HG03378 (cell line): ENCODE measurements around the gene ADNP2.

Source experiments
- ATAC-seq: cut with Tn5 transposase; IDR thresholded peaks from one replicate; pipeline ENCODE4 v1.9.1; 2021; ENCODE audit warnings: mild to moderate bottlenecking, moderate library complexity; ENCODE audit not compliant: unreplicated experiment

Gene ADNP2

DNA sequence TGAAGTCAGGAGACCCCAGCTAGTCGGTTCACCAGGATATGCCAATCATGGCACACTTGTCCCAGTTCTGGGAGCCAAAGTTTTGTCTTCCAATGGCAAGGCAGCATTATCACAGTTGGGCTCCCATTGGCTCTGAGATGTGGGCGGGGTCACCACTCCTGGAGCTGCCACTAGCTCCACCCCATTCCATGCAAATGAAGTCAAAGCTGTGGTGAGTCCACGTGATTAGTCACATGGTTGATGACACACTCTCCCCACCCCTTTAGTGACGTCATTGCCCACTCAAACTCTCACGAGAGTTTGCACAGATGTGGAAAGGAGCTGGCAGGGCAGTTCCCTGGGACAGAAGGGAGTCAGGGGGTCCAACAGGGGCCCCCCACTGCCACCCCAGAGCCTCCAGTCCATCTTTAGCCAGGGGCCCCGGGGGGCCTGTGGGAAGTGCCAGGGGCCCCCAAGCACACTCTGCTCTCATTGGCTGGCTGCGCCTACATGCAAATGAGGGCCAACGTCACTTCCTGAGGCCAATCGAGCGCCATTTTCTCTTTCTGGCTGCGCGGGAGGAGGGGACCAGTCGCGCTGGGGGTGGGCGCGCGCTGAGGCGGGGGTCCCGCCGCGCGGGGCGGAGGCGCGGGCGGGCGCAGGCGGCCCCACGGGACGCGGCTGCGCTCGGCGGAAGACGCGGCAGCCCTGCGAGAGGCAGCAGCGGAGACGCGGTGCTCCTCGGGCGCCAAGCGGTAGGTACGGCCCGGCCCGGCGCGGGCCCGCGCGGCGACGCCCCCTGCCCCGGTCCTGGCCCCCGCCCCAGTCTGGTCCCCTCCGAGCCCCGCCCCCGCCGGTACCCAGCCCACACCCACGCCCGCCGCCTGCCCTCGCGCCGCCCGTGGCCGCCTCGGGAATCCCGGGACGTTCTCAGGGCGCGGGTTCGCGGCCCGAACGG lies at the start of gene ADNP2:
Gene ADNP2 (plus strand): TSS at position 524 of the 937 bp plus-strand sequence. CDS start 8,281 bp downstream, outside the sequence.
- peak; percentile 62 for ATAC-seq

GRCh38 chr18:80059945-80060344 lies 49.1 kb upstream of the ADNP2 start:
- no peak for ATAC-seq

DNA sequence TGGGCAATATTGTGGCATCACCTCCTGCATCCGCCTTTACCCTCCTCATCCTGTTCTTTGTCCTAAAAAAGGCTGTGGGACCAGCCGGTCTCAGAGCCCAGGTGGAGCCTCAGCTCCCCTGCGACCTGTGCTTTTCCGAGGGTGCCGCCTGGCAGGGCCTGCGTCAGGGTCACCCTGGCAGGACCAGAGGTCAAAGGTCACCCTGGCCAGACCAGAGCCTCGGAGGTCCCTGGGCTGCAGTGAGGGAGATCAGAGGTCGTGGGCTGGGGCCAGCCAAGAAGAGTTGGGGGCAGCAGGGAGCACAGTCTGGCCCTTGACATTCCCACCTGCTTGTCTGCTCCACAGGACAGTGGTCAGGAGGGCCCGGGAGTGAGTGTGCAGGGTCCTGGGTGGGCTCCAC lies 43.4 kb upstream of the ADNP2 start:
- no peak for ATAC-seq

DNA sequence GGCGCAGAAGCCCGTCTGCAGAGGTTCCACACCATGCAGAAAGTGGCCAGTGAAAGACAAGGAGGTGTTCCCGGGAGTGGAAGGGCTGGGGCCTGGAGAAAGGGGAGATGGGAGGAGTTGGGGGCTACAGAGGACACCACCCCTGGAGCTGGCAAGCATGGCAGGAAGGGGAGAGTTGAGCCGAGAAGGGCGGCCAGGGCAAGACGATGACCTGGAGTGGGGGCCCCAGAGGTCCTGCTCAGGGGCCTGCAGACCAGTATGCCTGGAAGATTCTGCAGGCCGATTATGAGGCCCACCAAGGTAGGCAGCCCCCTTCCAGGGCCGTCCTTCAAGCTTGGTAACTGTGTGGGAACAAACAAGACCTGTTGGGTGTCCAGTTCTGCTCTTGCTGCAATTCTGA lies 41.7 kb upstream of the ADNP2 start:
- ATAC-seq: no peak

- ATAC-seq: no peak
These were observed 41.2 kb upstream of the ADNP2 start for GRCh38 chr18:80067897-80068296.

DNA sequence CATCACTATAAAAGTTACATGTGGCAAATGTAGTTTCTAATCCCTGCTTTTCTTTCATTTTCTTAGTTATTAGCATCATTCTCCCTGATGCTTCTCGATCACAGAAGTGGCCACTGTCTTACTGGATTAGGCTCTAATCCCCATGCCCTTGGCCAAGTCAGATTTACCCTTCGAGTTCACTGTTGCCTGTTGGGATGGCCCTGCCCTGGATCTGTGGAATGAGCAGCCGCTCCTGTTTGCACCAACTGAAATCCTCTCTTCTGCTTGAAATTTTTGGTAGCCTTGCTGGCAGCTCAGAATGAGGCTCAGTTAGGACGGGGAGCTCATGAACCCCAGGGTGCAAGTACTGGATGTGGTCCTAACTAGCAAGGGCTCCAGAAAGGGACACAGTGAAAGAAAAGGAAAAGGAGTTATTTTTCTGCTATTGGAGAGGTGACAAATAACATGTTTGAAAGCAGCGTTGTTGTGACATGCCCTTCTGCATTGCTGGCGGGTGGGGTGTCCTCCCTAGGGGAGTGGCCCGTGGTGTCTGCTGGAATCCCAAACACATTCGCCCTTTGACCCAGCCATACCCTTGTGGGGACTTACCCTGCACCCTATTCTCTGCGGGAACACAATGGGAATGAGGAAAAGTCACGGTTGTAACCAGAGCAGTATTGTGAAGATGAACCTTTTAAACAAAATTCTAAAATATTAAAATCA lies 40.3 kb upstream of the ADNP2 start:
- ATAC-seq: no peak

DNA sequence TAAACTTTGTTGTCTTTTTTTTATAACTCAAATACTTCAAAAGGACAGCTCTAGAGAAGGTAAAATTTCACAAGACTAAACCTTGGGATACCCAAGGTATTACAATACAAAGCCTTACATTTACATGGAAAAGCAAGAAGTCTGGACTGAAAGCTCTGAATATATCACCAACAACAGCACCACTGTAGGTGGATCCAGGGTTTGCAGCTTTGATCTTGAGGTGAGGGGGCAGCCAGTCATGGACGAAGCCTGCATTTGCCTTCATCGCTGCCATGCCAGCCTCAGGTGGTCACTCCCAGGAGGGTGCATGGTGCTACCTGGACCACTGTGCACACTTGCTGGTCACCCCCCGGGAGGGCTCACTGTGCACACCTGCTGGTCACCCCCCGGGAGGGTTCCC lies 38.2 kb upstream of the ADNP2 start:
- ATAC-seq: no peak

DNA sequence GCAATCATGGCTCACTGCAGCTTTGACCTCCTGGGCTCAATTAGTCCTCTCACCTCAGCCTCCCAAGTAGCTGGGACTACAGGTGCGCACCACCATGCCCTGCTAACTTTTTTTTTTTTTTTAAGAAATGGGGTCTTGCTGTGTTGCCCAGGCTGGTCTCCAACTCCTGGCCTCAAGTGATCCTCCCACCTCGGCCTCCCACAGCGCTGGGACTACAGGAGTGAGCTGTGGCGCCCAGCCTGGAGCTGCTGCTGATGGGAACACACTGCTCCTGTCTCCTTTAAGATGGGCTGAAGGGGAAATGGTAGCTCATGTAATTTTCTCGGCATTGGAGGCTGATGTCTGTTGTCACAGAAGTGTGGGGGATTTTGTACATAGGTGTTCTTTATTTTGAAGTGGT lies 34.9 kb upstream of the ADNP2 start:
- no peak for ATAC-seq

DNA sequence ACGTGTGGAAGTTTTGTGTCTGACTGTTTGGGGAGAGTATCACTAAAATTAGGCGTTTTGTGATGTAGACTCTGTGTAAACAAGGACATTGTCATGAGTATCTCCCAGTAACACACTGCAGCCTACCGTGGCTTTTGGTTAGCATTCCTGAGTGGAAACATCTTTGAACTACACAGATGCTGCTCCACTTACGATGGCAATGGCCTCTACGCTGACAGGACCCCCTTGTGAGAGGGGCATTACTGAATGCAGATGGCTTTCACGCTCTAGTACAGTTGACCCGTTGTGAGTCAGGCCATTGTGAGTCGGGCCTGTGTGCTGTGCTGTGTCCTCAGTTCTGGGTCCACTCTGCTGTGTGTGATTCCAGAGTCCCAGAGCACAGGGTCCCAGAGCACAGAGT lies 34.4 kb upstream of the ADNP2 start:
- ATAC-seq: no peak

- ATAC-seq: no peak
These were observed 33.1 kb upstream of the ADNP2 start for GRCh38 chr18:80075940-80076339.

- ATAC-seq: no peak
These were observed 32.7 kb upstream of the ADNP2 start for GRCh38 chr18:80076379-80076778.

DNA sequence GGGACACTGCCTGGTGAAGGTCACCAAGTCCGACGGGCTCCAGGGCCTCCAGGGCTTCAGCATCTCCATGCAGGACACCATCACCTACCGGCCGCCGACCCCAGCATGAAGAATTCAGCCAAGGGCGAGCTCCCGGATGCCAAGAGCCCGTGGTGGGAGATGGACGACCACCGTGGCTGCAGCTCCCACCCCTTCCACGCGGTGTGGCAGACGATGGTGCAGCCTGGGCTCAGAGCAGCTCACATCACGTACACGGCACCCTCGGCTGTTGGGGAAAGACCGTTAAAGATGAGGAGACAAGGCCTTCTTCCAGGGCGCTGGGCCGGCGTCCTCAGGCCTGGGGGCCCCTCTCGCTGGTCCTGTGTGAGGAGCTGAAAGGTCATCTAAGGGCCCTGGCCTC lies 31.2 kb upstream of the ADNP2 start:
- no peak for ATAC-seq

DNA sequence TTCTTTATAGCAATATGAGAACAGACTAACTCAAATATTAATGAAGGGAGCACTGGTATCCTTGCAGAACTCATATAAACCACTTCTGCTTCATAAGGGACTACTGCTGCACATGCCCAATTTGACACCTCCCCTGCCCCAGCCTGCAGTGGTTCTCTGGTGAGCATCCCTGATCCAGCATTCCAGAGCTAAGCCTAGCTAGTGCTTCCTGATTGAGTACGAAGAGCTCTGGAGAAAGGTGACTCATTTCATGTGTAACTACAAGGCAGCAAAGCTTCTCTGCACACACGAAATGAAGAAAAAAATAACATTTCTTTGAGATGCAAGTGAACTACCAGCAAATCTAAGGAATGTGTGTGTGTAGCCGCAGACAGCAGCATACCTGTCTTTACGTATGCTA lies 22.8 kb upstream of the ADNP2 start:
- ATAC-seq: no peak

- no peak for ATAC-seq
These were observed 21.0 kb upstream of the ADNP2 start for GRCh38 chr18:80088036-80088435.

- no peak for ATAC-seq
These were observed 20.2 kb upstream of the ADNP2 start for GRCh38 chr18:80088823-80089222.

- no peak for ATAC-seq
These were observed 13.6 kb upstream of the ADNP2 start for GRCh38 chr18:80095414-80095813.

GRCh38 chr18:80096032-80096565 lies 13.0 kb upstream of the ADNP2 start:
- ATAC-seq: no peak

GRCh38 chr18:80097201-80097600 lies 11.9 kb upstream of the ADNP2 start:
- no peak for ATAC-seq

- no peak for ATAC-seq
These were observed 5.8 kb upstream of the ADNP2 start for GRCh38 chr18:80103231-80103630.

GRCh38 chr18:80104364-80104779 lies 4.7 kb upstream of the ADNP2 start:
- no peak for ATAC-seq

DNA sequence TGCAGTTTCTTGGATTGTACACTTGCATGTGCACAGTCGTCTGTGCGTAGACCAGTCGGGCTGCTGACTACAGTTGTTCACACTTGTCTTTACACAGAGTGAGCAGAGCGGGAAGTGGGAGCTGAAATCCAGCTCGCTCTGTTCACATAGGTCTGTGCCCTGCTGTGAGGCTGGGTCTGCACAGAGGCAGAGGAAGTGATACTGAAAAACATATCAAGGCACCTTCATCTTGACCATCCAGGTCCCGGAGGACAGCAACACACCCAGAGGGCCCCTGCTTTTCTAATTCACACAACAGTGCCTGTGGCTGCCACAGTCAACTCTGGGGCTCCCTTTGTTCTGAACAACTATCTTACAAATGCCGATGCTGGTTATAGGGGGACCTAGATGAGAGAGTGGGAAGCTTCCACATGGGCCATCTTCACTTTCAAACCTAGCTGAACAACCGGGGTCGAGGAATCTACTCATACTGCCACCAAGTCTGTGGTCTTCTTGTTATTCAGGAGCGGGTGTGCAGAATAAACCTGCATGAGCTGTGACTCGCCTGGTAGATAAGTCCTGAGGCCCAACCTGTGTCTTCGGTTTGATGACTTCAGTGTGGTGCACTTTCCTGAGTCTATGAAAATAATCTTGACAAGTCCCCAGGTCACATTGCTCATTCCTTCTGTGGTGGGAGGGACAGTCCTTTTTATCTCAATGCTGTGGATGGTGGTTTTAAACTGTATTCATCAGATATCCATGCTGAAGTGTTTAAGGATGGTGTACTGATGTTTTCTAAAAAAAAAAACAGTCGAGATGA lies 3.5 kb upstream of the ADNP2 start:
- ATAC-seq: peak; percentile 64
